Astrocyte of the cerebellum (primary cell): ENCODE data around the gene GNAQ.

ENCODE experiments used
- DNase-seq: peaks from one replicate; pipeline ENCODE4 v3.0.0-alpha.2; 2011; ENCODE audit warnings: low read depth
- H3K4me3 ChIP-seq: 2 replicates; pipeline ENCODE4 v1.5.1; 2011; ENCODE audit warnings: mild to moderate bottlenecking, low read depth, low read length, moderate library complexity
- in situ Hi-C: cut with HindIII; loops from 2 replicates; pipeline ENCODE4 v1.10.0; 2017; ENCODE audit warnings: low sequenced_read_pairs
- TF ChIP-seq, protein P1 (sequence below): IDR thresholded peaks from 2 replicates; pipeline ENCODE4 v1.5.1; 2012; ENCODE audit warnings: low read length, low read depth, moderate library complexity, mild to moderate bottlenecking; ENCODE audit errors: missing control alignments

Gene GNAQ

DNA sequence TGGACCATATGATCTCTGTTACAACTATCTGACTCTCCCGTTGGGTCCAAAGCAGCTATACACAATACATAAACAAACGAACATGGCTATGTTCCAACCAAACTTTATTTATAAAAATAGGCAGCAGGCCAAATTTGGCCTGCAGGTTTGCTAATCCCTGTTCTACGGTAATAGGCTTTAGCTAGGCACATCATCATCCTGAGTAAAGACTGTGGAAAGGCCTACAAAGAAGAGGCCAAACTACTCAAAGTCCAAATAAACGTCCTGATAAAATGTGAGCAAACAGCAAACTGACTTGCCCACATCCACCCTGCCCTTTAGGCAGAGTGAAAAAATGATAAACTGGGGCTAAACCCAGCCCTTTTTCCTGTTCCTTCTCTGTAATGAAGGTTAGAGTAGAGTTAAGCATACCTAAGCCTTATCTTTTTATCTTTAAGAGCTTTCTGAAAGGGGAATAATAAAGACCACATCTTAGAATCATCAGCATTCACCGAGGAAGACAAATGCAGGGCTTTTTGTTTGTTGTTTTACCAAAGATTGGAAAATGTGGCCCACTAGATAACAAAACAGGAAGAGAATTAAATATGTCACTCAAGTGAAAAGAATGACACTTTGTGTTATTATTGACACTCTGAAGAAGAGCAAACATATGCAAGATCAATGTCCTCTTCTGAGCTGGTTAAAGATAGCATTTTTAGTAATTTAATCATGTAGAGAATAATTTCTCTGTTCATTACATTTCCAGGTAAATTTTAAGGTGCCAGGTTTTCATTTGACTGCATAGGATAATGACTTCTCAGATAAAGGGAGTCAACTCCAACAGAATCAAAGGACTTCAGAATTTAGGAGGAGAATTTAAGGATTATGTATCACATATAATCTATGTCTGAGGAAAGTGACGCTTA lies 223.5 kb downstream of the GNAQ start:
- TF ChIP-seq, protein P1, sequence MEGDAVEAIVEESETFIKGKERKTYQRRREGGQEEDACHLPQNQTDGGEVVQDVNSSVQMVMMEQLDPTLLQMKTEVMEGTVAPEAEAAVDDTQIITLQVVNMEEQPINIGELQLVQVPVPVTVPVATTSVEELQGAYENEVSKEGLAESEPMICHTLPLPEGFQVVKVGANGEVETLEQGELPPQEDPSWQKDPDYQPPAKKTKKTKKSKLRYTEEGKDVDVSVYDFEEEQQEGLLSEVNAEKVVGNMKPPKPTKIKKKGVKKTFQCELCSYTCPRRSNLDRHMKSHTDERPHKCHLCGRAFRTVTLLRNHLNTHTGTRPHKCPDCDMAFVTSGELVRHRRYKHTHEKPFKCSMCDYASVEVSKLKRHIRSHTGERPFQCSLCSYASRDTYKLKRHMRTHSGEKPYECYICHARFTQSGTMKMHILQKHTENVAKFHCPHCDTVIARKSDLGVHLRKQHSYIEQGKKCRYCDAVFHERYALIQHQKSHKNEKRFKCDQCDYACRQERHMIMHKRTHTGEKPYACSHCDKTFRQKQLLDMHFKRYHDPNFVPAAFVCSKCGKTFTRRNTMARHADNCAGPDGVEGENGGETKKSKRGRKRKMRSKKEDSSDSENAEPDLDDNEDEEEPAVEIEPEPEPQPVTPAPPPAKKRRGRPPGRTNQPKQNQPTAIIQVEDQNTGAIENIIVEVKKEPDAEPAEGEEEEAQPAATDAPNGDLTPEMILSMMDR: no peak
- no peak overlapping the region for H3K4me3 ChIP-seq
- in situ Hi-C loops: no loop called here
- DNase-seq: no peak

GRCh38 chr9:77807281-77807683 lies 224.3 kb downstream of the GNAQ start:
- H3K4me3 ChIP-seq: no peak overlapping the region
- TF ChIP-seq, protein P1: no peak
- in situ Hi-C loops: no loop called here
- DNase-seq: no peak

- in situ Hi-C loops: no loop called here
- H3K4me3 ChIP-seq: no peak overlapping the region
- no peak for DNase-seq
- TF ChIP-seq, protein P1: no peak
Observed at GRCh38 chr9:77806741-77807140, 224.9 kb downstream of the GNAQ start.

- H3K4me3 ChIP-seq: no peak overlapping the region
- in situ Hi-C loops: no loop called here
- TF ChIP-seq, protein P1: no peak
- no peak for DNase-seq
Observed at GRCh38 chr9:77805810-77806209, 225.8 kb downstream of the GNAQ start.

- DNase-seq: no peak
- in situ Hi-C loops: no loop called here
- H3K4me3 ChIP-seq: no peak overlapping the region
- TF ChIP-seq, protein P1: no peak
Observed at GRCh38 chr9:77803423-77803822, 228.2 kb downstream of the GNAQ start.

GRCh38 chr9:77802515-77803293 lies 228.9 kb downstream of the GNAQ start:
- in situ Hi-C loops: no loop called here
- no peak for DNase-seq
- H3K4me3 ChIP-seq: no peak overlapping the region
- TF ChIP-seq, protein P1: no peak
